Liver (tissue), 9 donors: ENCODE results near the gene SYPL1. TPM values are rescaled to one million over a fixed set of nuclear protein-coding genes. Genes with fewer than 3 reads are reported as not detected.

ENCODE experiments used
- DNase-seq: peaks from one replicate; pipeline ENCODE4 v3.0.0-alpha.2; 2017; ENCODE audit warnings: low spot score
- H3K27ac ChIP-seq, 2 donors: one replicate each; pipeline ENCODE4 v1.7.0; 2013; ENCODE audit warnings: inconsistent platforms in 2 of 2, low read length in 2 of 2, control low read depth in 1 of 2, low read depth in 1 of 2, mild to moderate bottlenecking in 1 of 2
- H3K27me3 ChIP-seq, 4 donors: one replicate each; pipeline versions ENCODE4 v1.6.1 to v1.7.0; 2013; ENCODE audit warnings: low read length in 3 of 4, inconsistent platforms in 1 of 4, mild to moderate bottlenecking in 1 of 4, moderate library complexity in 1 of 4; ENCODE audit not compliant: control insufficient read depth in 4 of 4, insufficient read depth in 4 of 4
- H3K36me3 ChIP-seq, 4 donors: one replicate each; pipeline versions ENCODE4 v1.6.1 to v1.7.0; 2013; ENCODE audit warnings: low read length in 3 of 4, mild to moderate bottlenecking in 3 of 4, low read depth in 1 of 4, moderate library complexity in 1 of 4; ENCODE audit not compliant: control insufficient read depth in 4 of 4, insufficient read depth in 3 of 4
- H3K4me1 ChIP-seq, 4 donors: one replicate each; pipeline versions ENCODE4 v1.6.1 to v1.7.0; 2013; ENCODE audit warnings: low read length in 3 of 4, mild to moderate bottlenecking in 3 of 4, moderate library complexity in 1 of 4; ENCODE audit not compliant: control insufficient read depth in 4 of 4, insufficient read depth in 4 of 4
- H3K4me3 ChIP-seq, 3 donors: one replicate each; pipeline versions ENCODE4 v1.6.1 to v1.7.0; 2013; ENCODE audit warnings: low read length in 3 of 3, control low read depth in 1 of 3, low read depth in 1 of 3, mild to moderate bottlenecking in 1 of 3
- H3K9ac ChIP-seq, 2 donors: one replicate each; pipeline ENCODE4 v1.7.0; 2013; ENCODE audit warnings: low read length in 2 of 2, mild to moderate bottlenecking in 2 of 2, moderate library complexity in 2 of 2, control low read depth in 1 of 2, low read depth in 1 of 2
- H3K9me3 ChIP-seq, 4 donors: one replicate each; pipeline versions ENCODE4 v1.6.1 to v1.7.0; 2013; ENCODE audit warnings: low read length in 3 of 4; ENCODE audit not compliant: control insufficient read depth in 4 of 4
- ATF3 ChIP-seq: IDR thresholded peaks from 2 replicates; pipeline ENCODE4 v1.6.1; 2016; ENCODE audit warnings: antibody characterized with exemption
- EGR1 ChIP-seq, 2 donors: IDR thresholded peaks; 2 replicates each; pipeline ENCODE4 v1.6.1; 2016 to 2018; ENCODE audit warnings: antibody characterized with exemption in 2 of 2, low read depth in 2 of 2
- FOXA1 ChIP-seq: IDR thresholded peaks from 2 replicates; pipeline ENCODE4 v1.6.1; 2016; ENCODE audit warnings: antibody characterized with exemption
- FOXA2 ChIP-seq: IDR thresholded peaks from 2 replicates; pipeline ENCODE4 v1.6.1; 2016; ENCODE audit warnings: antibody characterized with exemption
- GABPA ChIP-seq, 2 donors: IDR thresholded peaks in 1 of 2; conservative IDR thresholded peaks in 1 of 2; 2 replicates each; pipeline ENCODE4 v1.6.1; 2016; ENCODE audit warnings: antibody characterized with exemption in 2 of 2, mild to moderate bottlenecking in 1 of 2, moderate library complexity in 1 of 2
- HNF4A ChIP-seq, 2 donors: conservative IDR thresholded peaks; 2 replicates each; pipeline ENCODE4 v1.6.1; 2016; ENCODE audit warnings: antibody characterized with exemption in 2 of 2, mild to moderate bottlenecking in 2 of 2
- HNF4G ChIP-seq: IDR thresholded peaks from 2 replicates; pipeline ENCODE4 v1.6.1; 2016; ENCODE audit warnings: antibody characterized with exemption
- JUND ChIP-seq, 2 donors: IDR thresholded peaks; 2 replicates each; pipeline ENCODE4 v1.6.1; 2016; ENCODE audit warnings: antibody characterized with exemption in 2 of 2
- MAX ChIP-seq: IDR thresholded peaks from 2 replicates; pipeline ENCODE4 v1.6.1; 2016; ENCODE audit warnings: antibody characterized with exemption
- NR2F2 ChIP-seq: IDR thresholded peaks from 2 replicates; pipeline ENCODE4 v1.6.1; 2016; ENCODE audit warnings: antibody characterized with exemption
- RAD21 ChIP-seq, 2 donors: IDR thresholded peaks; 2 replicates each; pipeline ENCODE4 v1.6.1; 2016; ENCODE audit warnings: antibody characterized with exemption in 2 of 2, mild to moderate bottlenecking in 2 of 2
- RXRA ChIP-seq, 2 donors: IDR thresholded peaks; 2 replicates each; pipeline ENCODE4 v1.6.1; 2017 to 2018; ENCODE audit warnings: antibody characterized with exemption in 2 of 2, mild to moderate bottlenecking in 1 of 2
- SP1 ChIP-seq: IDR thresholded peaks from 2 replicates; pipeline ENCODE4 v1.6.1; 2018; ENCODE audit warnings: antibody characterized with exemption, mild to moderate bottlenecking
- TAF1 ChIP-seq: conservative IDR thresholded peaks from 2 replicates; pipeline ENCODE4 v1.6.1; 2016; ENCODE audit warnings: antibody characterized with exemption, mild to moderate bottlenecking
- YY1 ChIP-seq: IDR thresholded peaks from 2 replicates; pipeline ENCODE4 v1.6.1; 2016; ENCODE audit warnings: antibody characterized with exemption, mild to moderate bottlenecking
- WGBS: extraction: QIAGEN DNeasy Blood & Tissue Kit; methylation state at CpG from one replicate; pipeline ENCODE4 v1.1.7; 2013; 5-methylcytosine and 5-hydroxymethylcytosine counted together
- polyA plus RNA-seq, 2 donors: library from polyadenylated mRNA; stranded (reverse) in 1 of 2; unstranded in 1 of 2; fragments of 200-250 nt in 1 of 2; fragments of >200 nt in 1 of 2; fragmentation: Nextera tagmentation in 1 of 2; extraction: Ambion mirVana in 1 of 2; gene quantifications; one replicate each; pipeline versions ENCODE4 v1.2.1 to v1.2.3, GENCODE V29; 2013 to 2015
- total RNA-seq, 2 donors: library from RNA; depleted of rRNA; stranded (reverse); fragments of >200 nt; gene quantifications; one replicate each; pipeline ENCODE4 v1.2.3, GENCODE V29; 2014
- TF ChIP-seq, protein P1 (sequence below): IDR thresholded peaks from 2 replicates; pipeline ENCODE4 v1.6.1; 2016; ENCODE audit warnings: antibody characterized with exemption
- TF ChIP-seq, protein P2 (sequence below): IDR thresholded peaks from 2 replicates; pipeline ENCODE4 v1.6.1; 2016; ENCODE audit warnings: antibody characterized with exemption, mild to moderate bottlenecking
- TF ChIP-seq, protein P3 (sequence below): fragments of 150-350 bp; IDR thresholded peaks from 2 replicates; pipeline ENCODE4 v1.5.1; 2017; ENCODE audit warnings: improper control_type of control experiment, low read depth, low read length; ENCODE audit not compliant: missing input control
- donor health status: healthy.
- donor health status: healthy.
- donor health status: healthy.
- donor health status: healthy.
- donor health status: healthy.

SYPL1 gene
- total and polyA plus RNA-seq, 4 donors = 25.5 to 41.2 (median 28.8) TPM

DNA sequence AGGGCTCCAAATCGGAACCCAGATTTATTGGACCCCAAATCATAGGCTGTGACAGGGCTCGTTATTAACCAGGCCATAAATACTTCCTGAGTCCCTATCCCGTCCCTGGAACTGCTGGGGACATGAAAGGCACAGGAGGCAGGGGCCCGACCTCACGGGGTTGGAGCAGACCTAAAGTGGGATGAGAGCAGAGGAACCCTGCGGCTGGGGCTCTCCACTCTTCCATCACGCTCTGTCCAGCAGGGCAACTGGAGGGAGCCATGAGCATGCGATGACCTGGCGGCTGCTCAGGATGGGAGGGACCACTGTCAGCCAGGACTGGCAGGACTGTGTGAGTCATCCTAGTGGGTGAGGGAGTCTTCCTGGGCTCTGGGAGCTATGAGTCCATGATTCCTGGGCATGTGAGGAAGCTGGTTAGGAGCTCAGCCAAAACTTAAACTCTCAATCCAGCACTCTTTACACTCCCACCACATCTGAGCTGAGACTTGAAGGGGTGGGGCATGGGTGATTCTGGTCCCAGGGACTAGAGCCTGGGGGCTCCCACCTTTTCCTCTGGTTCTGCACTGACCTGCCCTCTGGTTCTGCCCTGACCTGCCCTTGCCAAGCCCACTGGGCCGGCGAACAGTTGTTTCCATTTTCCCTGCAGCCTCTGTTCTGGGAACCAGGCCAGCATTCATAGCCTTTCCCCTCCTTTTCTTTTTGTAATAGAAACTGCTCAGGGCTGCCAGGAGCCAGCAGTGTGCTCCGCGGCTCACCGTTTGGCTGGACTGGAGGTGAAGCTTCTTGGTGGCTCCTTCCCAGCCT is 47.1 kb downstream of the SYPL1 start:
- 47% methylated on average over 14 of the region's 14 CpGs for WGBS
- Histone ChIP-seq H3K27ac (peak overlapping the region; percentile 85 to 96), H3K4me3 (peak overlapping the region in 2 of 3 donors; percentile 22 to 50), H3K27me3 (no peaks in the 10 kb centered on the region), H3K9ac (peak overlapping the region in 1 of 2 donors; percentile 56), H3K4me1 (peaks cover 4 to 20% (median 11%) of the 10 kb centered on the region in 4 donors), H3K9me3 (no peaks in the 10 kb centered on the region), H3K36me3 (no peaks in the 10 kb centered on the region)
- TF ChIP-seq, protein P1, sequence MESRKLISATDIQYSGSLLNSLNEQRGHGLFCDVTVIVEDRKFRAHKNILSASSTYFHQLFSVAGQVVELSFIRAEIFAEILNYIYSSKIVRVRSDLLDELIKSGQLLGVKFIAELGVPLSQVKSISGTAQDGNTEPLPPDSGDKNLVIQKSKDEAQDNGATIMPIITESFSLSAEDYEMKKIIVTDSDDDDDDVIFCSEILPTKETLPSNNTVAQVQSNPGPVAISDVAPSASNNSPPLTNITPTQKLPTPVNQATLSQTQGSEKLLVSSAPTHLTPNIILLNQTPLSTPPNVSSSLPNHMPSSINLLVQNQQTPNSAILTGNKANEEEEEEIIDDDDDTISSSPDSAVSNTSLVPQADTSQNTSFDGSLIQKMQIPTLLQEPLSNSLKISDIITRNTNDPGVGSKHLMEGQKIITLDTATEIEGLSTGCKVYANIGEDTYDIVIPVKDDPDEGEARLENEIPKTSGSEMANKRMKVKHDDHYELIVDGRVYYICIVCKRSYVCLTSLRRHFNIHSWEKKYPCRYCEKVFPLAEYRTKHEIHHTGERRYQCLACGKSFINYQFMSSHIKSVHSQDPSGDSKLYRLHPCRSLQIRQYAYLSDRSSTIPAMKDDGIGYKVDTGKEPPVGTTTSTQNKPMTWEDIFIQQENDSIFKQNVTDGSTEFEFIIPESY = no peak
- TF ChIP-seq EGR1 (IDR thresholded peaks at IDR 0.05; ENCODE audit: low read depth in 2 of 2) (no peak), MAX (peak; percentile 31), YY1 (peak; percentile 81), JUND (IDR thresholded peaks at IDR 0.05) (peak; percentile 95 to 98), TAF1 (peak; percentile 12), RAD21 (IDR thresholded peaks at IDR 0.05) (peak in 1 of 2 donors; percentile 4), NR2F2 (peak; percentile 85), SP1 (peak; percentile 77), FOXA2 (no peak), HNF4A (conservative IDR thresholded peaks at IDR 0.05) (peak; percentile 17 to 46), ATF3 (peak; percentile 79), FOXA1 (no peak), RXRA (IDR thresholded peaks at IDR 0.05) (peak in 1 of 2 donors; percentile 75), GABPA (IDR thresholded peaks at IDR 0.05 in 1 of 2, conservative IDR thresholded peaks at IDR 0.05 in 1 of 2) (no peak), HNF4G (no peak)
- TF ChIP-seq, protein P2, sequence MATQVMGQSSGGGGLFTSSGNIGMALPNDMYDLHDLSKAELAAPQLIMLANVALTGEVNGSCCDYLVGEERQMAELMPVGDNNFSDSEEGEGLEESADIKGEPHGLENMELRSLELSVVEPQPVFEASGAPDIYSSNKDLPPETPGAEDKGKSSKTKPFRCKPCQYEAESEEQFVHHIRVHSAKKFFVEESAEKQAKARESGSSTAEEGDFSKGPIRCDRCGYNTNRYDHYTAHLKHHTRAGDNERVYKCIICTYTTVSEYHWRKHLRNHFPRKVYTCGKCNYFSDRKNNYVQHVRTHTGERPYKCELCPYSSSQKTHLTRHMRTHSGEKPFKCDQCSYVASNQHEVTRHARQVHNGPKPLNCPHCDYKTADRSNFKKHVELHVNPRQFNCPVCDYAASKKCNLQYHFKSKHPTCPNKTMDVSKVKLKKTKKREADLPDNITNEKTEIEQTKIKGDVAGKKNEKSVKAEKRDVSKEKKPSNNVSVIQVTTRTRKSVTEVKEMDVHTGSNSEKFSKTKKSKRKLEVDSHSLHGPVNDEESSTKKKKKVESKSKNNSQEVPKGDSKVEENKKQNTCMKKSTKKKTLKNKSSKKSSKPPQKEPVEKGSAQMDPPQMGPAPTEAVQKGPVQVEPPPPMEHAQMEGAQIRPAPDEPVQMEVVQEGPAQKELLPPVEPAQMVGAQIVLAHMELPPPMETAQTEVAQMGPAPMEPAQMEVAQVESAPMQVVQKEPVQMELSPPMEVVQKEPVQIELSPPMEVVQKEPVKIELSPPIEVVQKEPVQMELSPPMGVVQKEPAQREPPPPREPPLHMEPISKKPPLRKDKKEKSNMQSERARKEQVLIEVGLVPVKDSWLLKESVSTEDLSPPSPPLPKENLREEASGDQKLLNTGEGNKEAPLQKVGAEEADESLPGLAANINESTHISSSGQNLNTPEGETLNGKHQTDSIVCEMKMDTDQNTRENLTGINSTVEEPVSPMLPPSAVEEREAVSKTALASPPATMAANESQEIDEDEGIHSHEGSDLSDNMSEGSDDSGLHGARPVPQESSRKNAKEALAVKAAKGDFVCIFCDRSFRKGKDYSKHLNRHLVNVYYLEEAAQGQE = no peak
- TF ChIP-seq, protein P3, sequence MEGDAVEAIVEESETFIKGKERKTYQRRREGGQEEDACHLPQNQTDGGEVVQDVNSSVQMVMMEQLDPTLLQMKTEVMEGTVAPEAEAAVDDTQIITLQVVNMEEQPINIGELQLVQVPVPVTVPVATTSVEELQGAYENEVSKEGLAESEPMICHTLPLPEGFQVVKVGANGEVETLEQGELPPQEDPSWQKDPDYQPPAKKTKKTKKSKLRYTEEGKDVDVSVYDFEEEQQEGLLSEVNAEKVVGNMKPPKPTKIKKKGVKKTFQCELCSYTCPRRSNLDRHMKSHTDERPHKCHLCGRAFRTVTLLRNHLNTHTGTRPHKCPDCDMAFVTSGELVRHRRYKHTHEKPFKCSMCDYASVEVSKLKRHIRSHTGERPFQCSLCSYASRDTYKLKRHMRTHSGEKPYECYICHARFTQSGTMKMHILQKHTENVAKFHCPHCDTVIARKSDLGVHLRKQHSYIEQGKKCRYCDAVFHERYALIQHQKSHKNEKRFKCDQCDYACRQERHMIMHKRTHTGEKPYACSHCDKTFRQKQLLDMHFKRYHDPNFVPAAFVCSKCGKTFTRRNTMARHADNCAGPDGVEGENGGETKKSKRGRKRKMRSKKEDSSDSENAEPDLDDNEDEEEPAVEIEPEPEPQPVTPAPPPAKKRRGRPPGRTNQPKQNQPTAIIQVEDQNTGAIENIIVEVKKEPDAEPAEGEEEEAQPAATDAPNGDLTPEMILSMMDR = no peak
- DNase-seq = no peak
